SK-N-SH (cell line): Measurements from ENCODE around the gene KCNJ10.

Experiments
- CTCF ChIP-seq: fragments of 200-600 bp; sonication (generic); IDR thresholded peaks from 2 replicates; pipeline ENCODE4 v1.6.1; 2017; ENCODE audit warnings: antibody characterized with exemption, mild to moderate bottlenecking, moderate library complexity
- EP300 ChIP-seq, 2 experiments: IDR thresholded peaks; 2 replicates each; pipeline versions ENCODE4 v1.4.0 to v1.6.1; 2012; ENCODE audit warnings: borderline replicate concordance in 1 of 2, low read depth in 1 of 2, low read length in 1 of 2
- GABPA ChIP-seq: IDR thresholded peaks from 2 replicates; pipeline ENCODE4 v1.4.0; 2012; ENCODE audit warnings: low read depth, mild to moderate bottlenecking
- JUND ChIP-seq: IDR thresholded peaks from 2 replicates; pipeline ENCODE4 v1.4.0; 2012
- MAX ChIP-seq: IDR thresholded peaks from 2 replicates; pipeline ENCODE4 v1.4.0; 2012; ENCODE audit warnings: low read depth
- MXI1 ChIP-seq: IDR thresholded peaks from 2 replicates; pipeline ENCODE4 v1.6.1; 2012; ENCODE audit warnings: mild to moderate bottlenecking, low read depth, low read length, improper control_type of control experiment
- POLR2AphosphoS5 ChIP-seq: IDR thresholded peaks from 2 replicates; pipeline ENCODE4 v1.6.1; 2012; ENCODE audit warnings: low read depth, low read length
- RFX5 ChIP-seq: IDR thresholded peaks from 2 replicates; pipeline ENCODE4 v1.6.1; 2012; ENCODE audit warnings: mild to moderate bottlenecking, improper control_type of control experiment, low read length
- SIN3A ChIP-seq: IDR thresholded peaks from 2 replicates; pipeline ENCODE4 v1.6.1; 2012; ENCODE audit warnings: low read depth, mild to moderate bottlenecking, low read length, moderate library complexity, borderline replicate concordance
- SMC3 ChIP-seq: IDR thresholded peaks from 2 replicates; pipeline ENCODE4 v1.6.1; 2012; ENCODE audit warnings: low read depth, low read length, improper control_type of control experiment
- TAF1 ChIP-seq: IDR thresholded peaks from 2 replicates; pipeline ENCODE4 v1.6.1; 2012; ENCODE audit warnings: low read depth, mild to moderate bottlenecking, low read length, moderate library complexity, borderline replicate concordance

- TF ChIP-seq POLR2AphosphoS5 (no peak), EP300 (IDR thresholded peaks at IDR 0.05; ENCODE audit: borderline replicate concordance in 1 of 2, low read depth in 1 of 2, low read length in 1 of 2) (no peak), CTCF (no peak), TAF1 (no peak), MXI1 (no peak), RFX5 (no peak), SIN3A (no peak), JUND (no peak), GABPA (no peak), SMC3 (no peak), MAX (no peak)
Measured at GRCh38 chr1:160071289-160071688, 1.3 kb upstream of the KCNJ10 start.
